H9 (cell line): ENCODE results near the gene ACSL4. TPM values are rescaled to one million over a fixed set of nuclear protein-coding genes. Genes with fewer than 3 reads are reported as not detected.

ENCODE experiments used
- DNase-seq: peaks from one replicate; pipeline ENCODE4 v3.0.0-alpha.2; 2017
- H2AFZ ChIP-seq: one replicate; pipeline ENCODE4 v1.6.1; 2013; ENCODE audit warnings: mild to moderate bottlenecking, low read length, control low read depth, moderate library complexity
- H2AK5ac ChIP-seq: 2 replicates; pipeline ENCODE4 v1.6.1; 2013; ENCODE audit warnings: low read length, control low read depth, mixed read lengths; ENCODE audit not compliant: insufficient read length
- H2BK120ac ChIP-seq: one replicate; pipeline ENCODE4 v1.6.1; 2013; ENCODE audit warnings: low read depth, mild to moderate bottlenecking, low read length, control low read depth, inconsistent platforms; ENCODE audit not compliant: poor library complexity, severe bottlenecking
- H2BK12ac ChIP-seq: 2 replicates; pipeline ENCODE4 v1.6.1; 2013; ENCODE audit warnings: low read length, control low read depth, mixed read lengths, low read depth; ENCODE audit not compliant: insufficient read length
- H2BK15ac ChIP-seq: 2 replicates; pipeline ENCODE4 v1.6.1; 2013; ENCODE audit warnings: low read depth, low read length, control low read depth
- H2BK20ac ChIP-seq: one replicate; pipeline ENCODE4 v1.6.1; 2013; ENCODE audit warnings: low read depth, mild to moderate bottlenecking, low read length, control low read depth, inconsistent platforms; ENCODE audit not compliant: poor library complexity, severe bottlenecking
- H2BK5ac ChIP-seq: 2 replicates; pipeline ENCODE4 v1.6.1; 2013; ENCODE audit warnings: low read length, control low read depth, mixed read lengths; ENCODE audit not compliant: insufficient read length
- H3K14ac ChIP-seq: 2 replicates; pipeline ENCODE4 v1.6.1; 2013; ENCODE audit warnings: low read length, control low read depth; ENCODE audit not compliant: insufficient read depth
- H3K18ac ChIP-seq: 2 replicates; pipeline ENCODE4 v1.6.1; 2013; ENCODE audit warnings: low read depth, mild to moderate bottlenecking, mixed read lengths, low read length, control low read depth; ENCODE audit not compliant: insufficient read length
- H3K23ac ChIP-seq: 2 replicates; pipeline ENCODE4 v1.6.1; 2013; ENCODE audit warnings: low read length, control low read depth, mixed read lengths, low read depth; ENCODE audit not compliant: insufficient read length
- H3K23me2 ChIP-seq: 2 replicates; pipeline ENCODE4 v1.6.1; 2013; ENCODE audit warnings: low read depth, mild to moderate bottlenecking, mixed read lengths, low read length, control low read depth; ENCODE audit not compliant: insufficient read length, poor library complexity, severe bottlenecking
- H3K27ac ChIP-seq: 2 replicates; pipeline ENCODE4 v1.5.1; 2013; ENCODE audit warnings: low read length, control low read depth, mixed read lengths, low read depth; ENCODE audit not compliant: insufficient read length
- H3K27me3 ChIP-seq: 2 replicates; pipeline ENCODE4 v1.6.1; 2013; ENCODE audit warnings: low read length, control low read depth, inconsistent platforms; ENCODE audit not compliant: insufficient read depth
- H3K4ac ChIP-seq: 2 replicates; pipeline ENCODE4 v1.6.1; 2013; ENCODE audit warnings: low read depth, mild to moderate bottlenecking, control low read depth, inconsistent platforms, low read length, moderate library complexity
- H3K4me1 ChIP-seq: 2 replicates; pipeline ENCODE4 v1.6.1; 2013; ENCODE audit warnings: low read length, control low read depth, inconsistent platforms; ENCODE audit not compliant: insufficient read depth
- H3K4me2 ChIP-seq: 2 replicates; pipeline ENCODE4 v1.6.1; 2013; ENCODE audit warnings: low read length, control low read depth, mixed read lengths; ENCODE audit not compliant: insufficient read length, insufficient read depth
- H3K56ac ChIP-seq: 2 replicates; pipeline ENCODE4 v1.6.1; 2013; ENCODE audit warnings: low read depth, mild to moderate bottlenecking, mixed read lengths, low read length, control low read depth; ENCODE audit not compliant: insufficient read length
- H3K79me1 ChIP-seq: 2 replicates; pipeline ENCODE4 v1.6.1; 2013; ENCODE audit warnings: low read depth, mild to moderate bottlenecking, moderate library complexity, low read length, control low read depth, inconsistent platforms; ENCODE audit not compliant: insufficient read depth, poor library complexity, severe bottlenecking
- H3K79me2 ChIP-seq: 2 replicates; pipeline ENCODE4 v1.6.1; 2013; ENCODE audit warnings: low read length, control low read depth, inconsistent platforms; ENCODE audit not compliant: insufficient read depth
- H3K9ac ChIP-seq: 2 replicates; pipeline ENCODE4 v1.6.1; 2013; ENCODE audit warnings: low read length, control low read depth, mixed read lengths; ENCODE audit not compliant: insufficient read length; ENCODE audit errors: extremely low read depth
- H3K9me3 ChIP-seq: one replicate; pipeline ENCODE4 v1.6.1; 2013; ENCODE audit warnings: low read depth, low read length, inconsistent platforms; ENCODE audit not compliant: control insufficient read depth
- H3T11ph ChIP-seq: one replicate; pipeline ENCODE4 v1.6.1; 2013; ENCODE audit warnings: mild to moderate bottlenecking, low read length, control low read depth, inconsistent platforms
- H4K20me1 ChIP-seq: one replicate; pipeline ENCODE4 v1.6.1; 2013; ENCODE audit not compliant: control insufficient read depth, insufficient read length, insufficient read depth
- H4K5ac ChIP-seq: 2 replicates; pipeline ENCODE4 v1.6.1; 2013; ENCODE audit warnings: low read depth, mild to moderate bottlenecking, mixed read lengths, low read length, control low read depth; ENCODE audit not compliant: insufficient read length
- H4K8ac ChIP-seq: replicated peaks from 2 replicates; pipeline ENCODE4 v1.6.1; 2013; ENCODE audit warnings: low read length, control low read depth, mixed read lengths, low read depth; ENCODE audit not compliant: insufficient read length
- H4K91ac ChIP-seq: 2 replicates; pipeline ENCODE4 v1.6.1; 2013; ENCODE audit warnings: low read depth, mild to moderate bottlenecking, moderate library complexity, mixed read lengths, low read length, control low read depth; ENCODE audit not compliant: insufficient read length
- H3K27ac Mint-ChIP-seq, 3 experiments: 2 replicates in 2 of 3; 3 replicates in 1 of 3; pipeline ENCODE4 v1.8.0; 2020 to 2021; ENCODE audit warnings: mixed read lengths in 3 of 3, mild to moderate bottlenecking in 1 of 3, moderate library complexity in 1 of 3
- H3K27me3 Mint-ChIP-seq: 2 replicates; pipeline ENCODE4 v1.8.0; 2021; ENCODE audit warnings: low read depth, mild to moderate bottlenecking, moderate library complexity, mixed read lengths
- H3K36me3 Mint-ChIP-seq, 3 experiments: 2 replicates in 2 of 3; 3 replicates in 1 of 3; pipeline ENCODE4 v1.8.0; 2020 to 2021; ENCODE audit warnings: low read depth in 3 of 3, mixed read lengths in 3 of 3; ENCODE audit not compliant: insufficient read depth in 1 of 3
- H3K4me1 Mint-ChIP-seq, 2 experiments: 2 replicates each; pipeline ENCODE4 v1.8.0; 2020; ENCODE audit warnings: mixed read lengths in 2 of 2
- H3K4me3 Mint-ChIP-seq, 2 experiments: 2 replicates in 1 of 2; 3 replicates in 1 of 2; pipeline ENCODE4 v1.8.0; 2020 to 2021; ENCODE audit warnings: mild to moderate bottlenecking in 2 of 2, mixed read lengths in 2 of 2, moderate library complexity in 1 of 2
- H3K9me3 Mint-ChIP-seq, 2 experiments: 2 replicates in 1 of 2; 3 replicates in 1 of 2; pipeline ENCODE4 v1.8.0; 2020; ENCODE audit warnings: mild to moderate bottlenecking in 2 of 2, mixed read lengths in 2 of 2, moderate library complexity in 1 of 2
- WGBS: extraction: QIAGEN DNeasy Blood & Tissue Kit; methylation state at CpG from one replicate; pipeline ENCODE4 v1.1.7; 2013; ENCODE audit warnings: missing lambda C conversion rate, low lambda C conversion rate, mixed read lengths; ENCODE audit not compliant: insufficient read length; ENCODE audit errors: extremely low coverage; 5-methylcytosine and 5-hydroxymethylcytosine counted together
- total RNA-seq: library from RNA; stranded (reverse); gene quantifications from 2 replicates; pipeline ENCODE4 v1.2.1, GENCODE V29; 2021
- TF ChIP-seq, protein P1 (sequence below): fragments of 200-600 bp; sonication (generic); conservative IDR thresholded peaks from 3 replicates; pipeline ENCODE4 v1.8.0; 2021; ENCODE audit warnings: antibody characterized with exemption, mild to moderate bottlenecking

Gene ACSL4
- total RNA-seq, 1 experiment from 2014 or later, result 41.6 TPM

DNA sequence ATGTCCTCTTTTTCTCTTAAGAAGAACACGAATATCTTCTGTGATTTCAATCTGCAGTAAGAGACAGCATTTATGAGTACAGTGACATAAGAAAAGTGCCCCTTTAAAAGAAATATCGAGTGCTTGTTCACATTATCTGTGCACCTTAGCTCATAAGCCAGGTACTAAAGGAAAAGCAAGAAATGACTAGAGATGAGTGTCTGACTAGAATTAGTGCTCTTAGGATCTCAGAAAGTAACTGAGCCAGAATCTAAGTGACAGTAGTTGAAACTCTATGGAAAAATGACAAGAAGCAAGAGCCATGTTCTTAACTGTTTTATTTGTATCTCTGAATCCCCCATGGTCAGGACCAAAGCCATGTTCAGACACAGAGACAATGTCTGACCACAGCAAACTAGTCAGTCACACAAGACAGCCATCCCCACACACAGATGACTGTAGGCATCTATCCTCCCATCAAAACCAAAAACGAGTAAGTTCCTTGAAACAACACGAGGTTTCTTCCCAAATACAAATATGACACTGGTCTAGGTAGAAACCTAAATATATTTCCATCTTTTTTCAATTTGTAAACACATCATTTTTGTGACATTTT, 36.8 kb downstream of the ACSL4 start:
- Histone ChIP-seq H3K14ac (no peak overlapping the region), H2BK12ac (no peak overlapping the region), H3K27me3 (no peaks in the 10 kb centered on the region), H2AFZ (no peak overlapping the region), H3K56ac (no peak overlapping the region), H2BK15ac (no peak overlapping the region), H2BK20ac (no peak overlapping the region), H2AK5ac (no peak overlapping the region), H3T11ph (no peak overlapping the region), H4K91ac (no peak overlapping the region), H4K8ac (no peak overlapping the region), H3K9ac (no peak overlapping the region), H3K79me2 (no peaks in the 10 kb centered on the region; the same call in 1 of the 2 replicates), H4K20me1 (no peaks in the 10 kb centered on the region), H3K4ac (no peak overlapping the region), H3K4me2 (no peak overlapping the region), H3K18ac (no peak overlapping the region), H3K23ac (no peak overlapping the region), H3K4me1 (no peaks in the 10 kb centered on the region; the same call in 1 of the 2 replicates), H3K9me3 (no peaks in the 10 kb centered on the region), H2BK5ac (no peak overlapping the region), H2BK120ac (no peak overlapping the region), H3K23me2 (no peaks in the 10 kb centered on the region), H4K5ac (no peak overlapping the region), H3K27ac (no peak overlapping the region), H3K79me1 (no peaks in the 10 kb centered on the region)
- H3K27ac Mint-ChIP-seq, result no peak overlapping the region; a peak in 2 of 7 replicates
- H3K4me1 Mint-ChIP-seq, result peaks cover 7 to 13% of the 10 kb centered on the region in 2 experiments; a peak in 3 of 4 replicates
- TF ChIP-seq, protein P1, sequence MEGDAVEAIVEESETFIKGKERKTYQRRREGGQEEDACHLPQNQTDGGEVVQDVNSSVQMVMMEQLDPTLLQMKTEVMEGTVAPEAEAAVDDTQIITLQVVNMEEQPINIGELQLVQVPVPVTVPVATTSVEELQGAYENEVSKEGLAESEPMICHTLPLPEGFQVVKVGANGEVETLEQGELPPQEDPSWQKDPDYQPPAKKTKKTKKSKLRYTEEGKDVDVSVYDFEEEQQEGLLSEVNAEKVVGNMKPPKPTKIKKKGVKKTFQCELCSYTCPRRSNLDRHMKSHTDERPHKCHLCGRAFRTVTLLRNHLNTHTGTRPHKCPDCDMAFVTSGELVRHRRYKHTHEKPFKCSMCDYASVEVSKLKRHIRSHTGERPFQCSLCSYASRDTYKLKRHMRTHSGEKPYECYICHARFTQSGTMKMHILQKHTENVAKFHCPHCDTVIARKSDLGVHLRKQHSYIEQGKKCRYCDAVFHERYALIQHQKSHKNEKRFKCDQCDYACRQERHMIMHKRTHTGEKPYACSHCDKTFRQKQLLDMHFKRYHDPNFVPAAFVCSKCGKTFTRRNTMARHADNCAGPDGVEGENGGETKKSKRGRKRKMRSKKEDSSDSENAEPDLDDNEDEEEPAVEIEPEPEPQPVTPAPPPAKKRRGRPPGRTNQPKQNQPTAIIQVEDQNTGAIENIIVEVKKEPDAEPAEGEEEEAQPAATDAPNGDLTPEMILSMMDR, result no peak
- H3K9me3 Mint-ChIP-seq, result no peaks in the 10 kb centered on the region
- no peaks in the 10 kb centered on the region; a peak in 1 of 7 replicates for H3K36me3 Mint-ChIP-seq
- no peaks in the 10 kb centered on the region for H3K27me3 Mint-ChIP-seq
- H3K4me3 Mint-ChIP-seq, result no peak overlapping the region
- no peak for DNase-seq
- WGBS, result no CpG with 5 or more reads among the region's 4 CpGs
